ENCODE results near the gene BORA. TPM values are rescaled to one million over a fixed set of nuclear protein-coding genes. Genes with fewer than 3 reads are reported as not detected.

Gene BORA
- total RNA-seq, 1 experiment from 2014 or later, result 35.4 TPM

DNA sequence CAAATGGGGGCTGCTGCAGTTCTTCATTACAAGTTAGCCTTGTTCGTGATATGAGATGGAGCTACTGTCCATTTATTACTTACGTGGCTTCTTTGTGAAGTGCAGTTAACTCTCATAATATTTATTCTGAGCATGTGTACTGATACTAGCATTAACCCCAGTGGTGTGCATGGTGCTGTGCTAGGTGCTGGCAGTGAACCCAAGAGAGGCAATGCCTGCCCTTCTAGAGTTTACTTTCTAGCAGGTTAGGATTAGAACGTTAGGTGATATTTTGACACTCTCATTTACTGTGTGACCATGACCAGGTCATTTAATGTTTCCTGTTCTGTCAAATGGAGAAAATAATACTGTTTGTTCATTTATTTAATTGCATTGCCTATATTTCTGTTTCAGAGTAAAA lies 71.1 kb downstream of the BORA start:
- H3K4me3 ChIP-seq, result no peak overlapping the region
- no peaks in the 10 kb centered on the region for H3K27me3 ChIP-seq

DNA sequence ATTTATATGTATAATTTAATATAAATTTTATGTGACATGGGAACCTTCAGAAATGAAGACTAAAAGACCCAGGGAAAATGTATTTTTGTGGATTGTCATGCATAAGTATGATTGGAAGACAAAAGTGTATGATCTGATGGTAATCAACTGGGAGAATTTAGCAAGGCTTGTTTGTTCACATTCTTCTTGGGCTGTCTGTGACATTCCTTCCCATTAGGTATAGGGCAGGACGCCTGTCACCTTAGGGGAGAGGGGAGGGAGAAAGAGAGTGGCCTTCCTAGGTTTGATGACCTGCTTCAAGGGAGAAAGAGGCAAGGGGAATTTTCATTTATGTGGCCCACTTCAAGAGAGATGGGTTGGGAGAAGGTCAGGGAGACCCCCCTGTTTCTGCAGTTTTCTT lies 76.6 kb downstream of the BORA start:
- DNase-seq, result no peak
- no peak overlapping the region for H3K4me3 ChIP-seq

More for the DNA sequence above, 71.1 kb downstream of the BORA start:
- Histone ChIP-seq H3K9me3 (replicated peaks) (no peaks in the 10 kb centered on the region), H3K27ac (no peak overlapping the region), H3K4me1 (no peaks in the 10 kb centered on the region), H3K36me3 (peaks cover 22% of the 10 kb centered on the region)
- DNase-seq, result no peak

More for the DNA sequence above, 76.6 kb downstream of the BORA start:
- H3K9me3 ChIP-seq (replicated peaks), result no peaks in the 10 kb centered on the region
- no peaks in the 10 kb centered on the region for H3K4me1 ChIP-seq
- no peaks in the 10 kb centered on the region for H3K27me3 ChIP-seq
- peaks cover 15% of the 10 kb centered on the region; the same call in 1 of the 2 replicates for H3K36me3 ChIP-seq
- no peak overlapping the region for H3K27ac ChIP-seq

Other genes with a start within 250 kb of the BORA start
- gene MZT1, start 294 bp upstream of the BORA start, total RNA-seq (2014; rRNA removed; shearing (Covaris generic)), result 58.3 and 67.9 TPM in 2 replicates
- gene DIS3, start 54.0 kb downstream of the BORA start, total RNA-seq (2014; rRNA removed; shearing (Covaris generic)), result 38.2 and 41.3 TPM in 2 replicates
- 26.0 and 28.9 TPM in 2 replicates for gene PIBF1, start 54.2 kb downstream of the BORA start, total RNA-seq (2014; rRNA removed; shearing (Covaris generic))